Measurements from ENCODE around the gene FARSB. TPM values are rescaled to one million over a fixed set of nuclear protein-coding genes. Genes with fewer than 3 reads are reported as not detected.

Gene FARSB
- total RNA-seq, 1 experiment from 2014 or later, result 32.9 TPM

GRCh38 chr2:222566229-222566628, 89.7 kb downstream of the FARSB start:
- Histone ChIP-seq H2AFZ (ENCODE audit: low read length) (no peak overlapping the region), H4K20me1 (ENCODE audit: low read length) (no peaks in the 10 kb centered on the region), H3K4me1 (ENCODE audit: insufficient read depth, low read length) (peaks cover 27% of the 10 kb centered on the region), H3K4me3 (ENCODE audit: low read length) (no peak overlapping the region), H3F3A (ENCODE audit: low read length, unreplicated experiment) (peaks cover 5% of the 10 kb centered on the region), H3K27ac (ENCODE audit: low read length) (no peak overlapping the region), H3K9me3 (ENCODE audit: low read length) (no peaks in the 10 kb centered on the region), H3K9me2 (replicated peaks; ENCODE audit: low read length) (no peaks in the 10 kb centered on the region), H3K79me2 (ENCODE audit: low read length) (no peaks in the 10 kb centered on the region), H3K36me3 (ENCODE audit: low read depth, low read length) (peaks cover 19% of the 10 kb centered on the region), H3K27me3 (ENCODE audit: low read length) (no peaks in the 10 kb centered on the region), H3K4me2 (ENCODE audit: low read length) (no peak overlapping the region), H3K9ac (ENCODE audit: low read length) (no peak overlapping the region)
- POLR2A ChIA-PET (ENCODE audit: unreplicated experiment), result no interaction called here
- DNase-seq (no peak), ATAC-seq (no peak)
- CTCF ChIA-PET, result no interaction called here
- no TSS peak for BruUV-seq (replicated peaks)
- intact Hi-C loops (cut with micrococcal nuclease), result no loop called here
- no peak for TF ChIP-seq EZH2 (IDR thresholded peaks at IDR 0.05; ENCODE audit: low read length, unreplicated experiment)
- no peak for TF ChIP-seq EZH2phosphoT487 (IDR thresholded peaks at IDR 0.05; ENCODE audit: borderline replicate concordance, low read length)
- TF ChIP-seq CTCF (conservative IDR thresholded peaks at IDR 0.05; ENCODE audit: low read depth, low read length), result no peak

- Histone ChIP-seq H3K27me3 (ENCODE audit: low read length) (no peaks in the 10 kb centered on the region), H3F3A (ENCODE audit: low read length, unreplicated experiment) (no peaks in the 10 kb centered on the region), H3K27ac (ENCODE audit: low read length) (no peak overlapping the region), H3K4me1 (ENCODE audit: insufficient read depth, low read length) (peaks cover 6% of the 10 kb centered on the region), H3K9me2 (replicated peaks; ENCODE audit: low read length) (no peaks in the 10 kb centered on the region), H3K79me2 (ENCODE audit: low read length) (no peaks in the 10 kb centered on the region), H3K9ac (ENCODE audit: low read length) (no peak overlapping the region), H3K9me3 (ENCODE audit: low read length) (no peaks in the 10 kb centered on the region), H3K36me3 (ENCODE audit: low read depth, low read length) (peaks cover 14% of the 10 kb centered on the region), H4K20me1 (ENCODE audit: low read length) (no peaks in the 10 kb centered on the region), H3K4me3 (ENCODE audit: low read length) (no peak overlapping the region), H2AFZ (ENCODE audit: low read length) (no peak overlapping the region), H3K4me2 (ENCODE audit: low read length) (no peak overlapping the region)
- no peak for ATAC-seq
- no peak for DNase-seq
- no TSS peak for BruUV-seq (replicated peaks)
- ChIA-PET POLR2A (ENCODE audit: unreplicated experiment) (no interaction called here), CTCF (interaction anchor here (0.7 kb wide), 1 partner anchor 990 kb away, joined by 3 read pairs; no protein-coding TSS in a partner anchor)
- intact Hi-C loops (cut with micrococcal nuclease), result no loop called here
- TF ChIP-seq EZH2phosphoT487 (IDR thresholded peaks at IDR 0.05; ENCODE audit: borderline replicate concordance, low read length) (no peak), CTCF (conservative IDR thresholded peaks at IDR 0.05; ENCODE audit: low read depth, low read length) (no peak), EZH2 (IDR thresholded peaks at IDR 0.05; ENCODE audit: low read length, unreplicated experiment) (no peak)
These were observed 92.0 kb downstream of the FARSB start for GRCh38 chr2:222563936-222564335.

- no peak overlapping the region for H3K4me2 ChIP-seq (ENCODE audit: low read length)
- H3K9ac ChIP-seq (ENCODE audit: low read length), result no peak overlapping the region
- H3K4me3 ChIP-seq (ENCODE audit: low read length), result no peak overlapping the region
- H3K27ac ChIP-seq (ENCODE audit: low read length), result no peak overlapping the region
- no peaks in the 10 kb centered on the region for H3K79me2 ChIP-seq (ENCODE audit: low read length)
- DNase-seq (no peak), ATAC-seq (no peak)
- no peaks in the 10 kb centered on the region for H3K9me3 ChIP-seq (ENCODE audit: low read length)
- CTCF ChIA-PET, result no interaction called here
- POLR2A ChIA-PET (ENCODE audit: unreplicated experiment), result no interaction called here
- BruUV-seq (replicated peaks), result no TSS peak
- H3F3A ChIP-seq (ENCODE audit: low read length, unreplicated experiment), result no peaks in the 10 kb centered on the region
- no peak for TF ChIP-seq EZH2 (IDR thresholded peaks at IDR 0.05; ENCODE audit: low read length, unreplicated experiment)
- no peak for TF ChIP-seq EZH2phosphoT487 (IDR thresholded peaks at IDR 0.05; ENCODE audit: borderline replicate concordance, low read length)
- no peak for TF ChIP-seq CTCF (conservative IDR thresholded peaks at IDR 0.05; ENCODE audit: low read depth, low read length)
- no peaks in the 10 kb centered on the region for H4K20me1 ChIP-seq (ENCODE audit: low read length)
- H3K4me1 ChIP-seq (ENCODE audit: insufficient read depth, low read length), result no peaks in the 10 kb centered on the region
- intact Hi-C loops (cut with micrococcal nuclease), result no loop called here
- H3K9me2 ChIP-seq (replicated peaks; ENCODE audit: low read length), result no peaks in the 10 kb centered on the region
- H3K36me3 ChIP-seq (ENCODE audit: low read depth, low read length), result peaks cover 12% of the 10 kb centered on the region
- no peaks in the 10 kb centered on the region for H3K27me3 ChIP-seq (ENCODE audit: low read length)
- no peak overlapping the region for H2AFZ ChIP-seq (ENCODE audit: low read length)
These were observed 92.7 kb downstream of the FARSB start for GRCh38 chr2:222563106-222563718.
